A673 (cell line): ENCODE data around the gene SORCS1. TPM values are rescaled to one million over a fixed set of nuclear protein-coding genes. Genes with fewer than 3 reads are reported as not detected.

Source experiments
- BruUV-seq: library from RNA; stranded (reverse); fragments of 400-500 nt; replicated peaks from 2 replicates; lab custom pipeline; 2021; lab: Mats Ljungman, UMichigan
- CTCF ChIA-PET: fragments of 300-600 bp; sonication (Branson Sonifier 250); formaldehyde crosslinking; loops from one replicate; lab custom pipeline; 2022; ENCODE audit warnings: antibody characterized with exemption; lab: Charles Lee
- POLR2A ChIA-PET: fragments of 300-600 bp; sonication (Branson Sonifier 250); formaldehyde crosslinking; loops from one replicate; lab custom pipeline; 2022; ENCODE audit warnings: antibody characterized with exemption; ENCODE audit not compliant: low non-redundant PET; lab: Charles Lee
- DNase-seq: peaks from one replicate; pipeline ENCODE4 v3.0.0-alpha.2; 2015; ENCODE audit warnings: low spot score
- H3K27ac ChIP-seq: fragments of 200-600 bp; sonication (generic); 2 replicates; pipeline ENCODE4 v1.5.1; 2016; ENCODE audit warnings: mixed run types, low read depth, mild to moderate bottlenecking, mixed read lengths, antibody characterized with exemption, low read length; ENCODE audit not compliant: poor library complexity, severe bottlenecking
- H3K27me3 ChIP-seq: fragments of 200-600 bp; sonication (generic); replicated peaks from 2 replicates; pipeline ENCODE4 v1.6.1; 2017; ENCODE audit warnings: mixed run types, low read depth, mild to moderate bottlenecking, mixed read lengths, antibody characterized with exemption, low read length; ENCODE audit not compliant: insufficient read depth, poor library complexity
- H3K36me3 ChIP-seq: fragments of 200-600 bp; sonication (generic); 2 replicates; pipeline ENCODE4 v1.6.1; 2016; ENCODE audit warnings: mixed run types, mild to moderate bottlenecking, mixed read lengths, antibody characterized with exemption, low read length; ENCODE audit not compliant: insufficient read depth, poor library complexity, severe bottlenecking
- H3K4me1 ChIP-seq: fragments of 200-600 bp; sonication (generic); 2 replicates; pipeline ENCODE4 v1.6.1; 2017; ENCODE audit warnings: mixed run types, mild to moderate bottlenecking, mixed read lengths, antibody characterized with exemption, low read length; ENCODE audit not compliant: insufficient read depth, poor library complexity, severe bottlenecking
- H3K4me3 ChIP-seq: fragments of 200-600 bp; sonication (generic); 2 replicates; pipeline ENCODE4 v1.5.1; 2016; ENCODE audit warnings: low read depth, mixed run types, mild to moderate bottlenecking, mixed read lengths, low read length; ENCODE audit not compliant: poor library complexity, severe bottlenecking
- H3K9me3 ChIP-seq: fragments of 200-600 bp; sonication (generic); 2 replicates; pipeline ENCODE4 v1.6.1; 2016; ENCODE audit warnings: mixed run types, low read depth, mild to moderate bottlenecking, mixed read lengths, antibody characterized with exemption, low read length; ENCODE audit not compliant: poor library complexity, severe bottlenecking
- CTCF ChIP-seq: fragments of 300-800, 200-600 bp; sonication (generic); conservative IDR thresholded peaks from 2 replicates; pipeline ENCODE4 v1.5.1; 2017; ENCODE audit warnings: low read depth, mild to moderate bottlenecking, antibody characterized with exemption, low read length, moderate library complexity, mixed read lengths
- EZH2 ChIP-seq: fragments of 200-600 bp; sonication (generic); IDR thresholded peaks from 2 replicates; pipeline ENCODE4 v1.6.1; 2017; ENCODE audit warnings: borderline replicate concordance, low read depth, mild to moderate bottlenecking, mixed read lengths, antibody characterized with exemption, low read length; ENCODE audit not compliant: poor library complexity, severe bottlenecking
- intact Hi-C: fragments of 100-400 bp; cut with micrococcal nuclease; formaldehyde crosslinking; loops from one replicate; pipeline ENCODE4 v1.10.0; 2022; ENCODE audit not compliant: unreplicated experiment
- total RNA-seq: library from RNA; stranded (reverse); gene quantifications from 2 replicates; pipeline ENCODE4 v1.2.3, GENCODE V29; 2021

Gene SORCS1
- total RNA-seq, 1 experiment from 2014 or later, result 0.34 TPM

GRCh38 chr10:106967452-106967851 is 197.1 kb downstream of the SORCS1 start:
- BruUV-seq, result no TSS peak
- CTCF ChIA-PET, result no interaction called here
- no peak overlapping the region for H3K4me3 ChIP-seq
- H3K27me3 ChIP-seq, result no peaks in the 10 kb centered on the region
- intact Hi-C loops, result no loop called here
- TF ChIP-seq EZH2 (no peak), CTCF (no peak)
- POLR2A ChIA-PET, result no interaction called here
- H3K36me3 ChIP-seq, result no peaks in the 10 kb centered on the region
- peak; percentile 23 for DNase-seq
- peaks cover 15% of the 10 kb centered on the region for H3K4me1 ChIP-seq
- H3K27ac ChIP-seq, result no peak overlapping the region
- H3K9me3 ChIP-seq, result no peaks in the 10 kb centered on the region

- ChIA-PET POLR2A (no interaction called here), CTCF (no interaction called here)
- intact Hi-C loops, result no loop called here
- DNase-seq, result no peak
- Histone ChIP-seq H3K27me3 (no peaks in the 10 kb centered on the region), H3K4me1 (no peaks in the 10 kb centered on the region), H3K9me3 (no peaks in the 10 kb centered on the region), H3K4me3 (no peak overlapping the region), H3K27ac (no peak overlapping the region), H3K36me3 (no peaks in the 10 kb centered on the region)
- no TSS peak for BruUV-seq
- no peak for TF ChIP-seq CTCF
- no peak for TF ChIP-seq EZH2
These were observed 203.7 kb downstream of the SORCS1 start for GRCh38 chr10:106960812-106961211.

- no peaks in the 10 kb centered on the region for H3K36me3 ChIP-seq
- no peaks in the 10 kb centered on the region for H3K9me3 ChIP-seq
- ChIA-PET CTCF (no interaction called here), POLR2A (no interaction called here)
- no peak for DNase-seq
- TF ChIP-seq CTCF, result no peak
- TF ChIP-seq EZH2, result no peak
- intact Hi-C loops, result no loop called here
- H3K27me3 ChIP-seq, result no peaks in the 10 kb centered on the region
- H3K4me3 ChIP-seq, result no peak overlapping the region
- BruUV-seq, result no TSS peak
- H3K4me1 ChIP-seq, result no peaks in the 10 kb centered on the region
- no peak overlapping the region for H3K27ac ChIP-seq
These were observed 205.0 kb downstream of the SORCS1 start for GRCh38 chr10:106959521-106959920.
